Thyroid gland (tissue), 4 donors: ENCODE data around the gene SUMO3. TPM values are rescaled to one million over a fixed set of nuclear protein-coding genes. Genes with fewer than 3 reads are reported as not detected.

Experiments used
- DNase-seq, 2 donors: peaks; one replicate each; pipeline ENCODE4 v3.0.0-alpha.2; 2019
- H3K27ac ChIP-seq, 3 donors: fragments of 200-600 bp; sonication (generic); 1 replicate in 2 of 3; 2 replicates in 1 of 3; pipeline ENCODE4 v1.5.1; 2016 to 2019; ENCODE audit warnings: mild to moderate bottlenecking in 1 of 3, moderate library complexity in 1 of 3
- H3K27me3 ChIP-seq: fragments of 200-600 bp; sonication (generic); one replicate; pipeline ENCODE4 v1.5.1; 2019
- H3K36me3 ChIP-seq, 2 donors: fragments of 200-600 bp; sonication (generic); one replicate each; pipeline ENCODE4 v1.5.1; 2016 to 2019
- H3K4me1 ChIP-seq, 2 donors: fragments of 200-600 bp; sonication (generic); one replicate each; pipeline ENCODE4 v1.5.1; 2017 to 2019
- H3K4me3 ChIP-seq, 3 donors: fragments of 200-600 bp; sonication (generic); replicated peaks in 1 of 3; 1 replicate in 2 of 3; 2 replicates in 1 of 3; pipeline ENCODE4 v1.5.1; 2016; ENCODE audit warnings: mild to moderate bottlenecking in 1 of 3
- H3K9me3 ChIP-seq: fragments of 200-600 bp; sonication (generic); one replicate; pipeline ENCODE4 v1.5.1; 2017
- POLR2A ChIP-seq, 2 donors: fragments of 450-650 bp; IDR thresholded peaks; one replicate each; pipeline ENCODE4 v1.6.1; 2017; ENCODE audit warnings: antibody characterized with exemption in 2 of 2, mild to moderate bottlenecking in 2 of 2, moderate library complexity in 1 of 2
- WGBS, 2 donors: methylation state at CpG; one replicate each; pipeline ENCODE4 v1.1.5; 2017; 5-methylcytosine and 5-hydroxymethylcytosine counted together
- intact Hi-C: fragments of 100-400 bp; cut with DNase I; formaldehyde crosslinking; loops from one replicate; pipeline ENCODE4 v1.15.1; 2023
- total RNA-seq, 4 donors: library from RNA; depleted of rRNA; stranded (reverse); fragments of >200 nt; gene quantifications; one replicate each; pipeline ENCODE4 v1.2.3, GENCODE V29; 2016
- TF ChIP-seq, protein P1 (sequence below), 6 experiments: fragments of 200-600 bp in 3 of 6; fragments of 450-650 bp in 3 of 6; sonication (generic) in 3 of 6; IDR thresholded peaks; one replicate each; pipeline ENCODE4 v1.5.1; 2016 to 2019; ENCODE audit warnings: antibody characterized with exemption in 6 of 6, mild to moderate bottlenecking in 2 of 6, inconsistent platforms in 1 of 6, moderate library complexity in 1 of 6

Gene SUMO3
- total RNA-seq, 4 donors from 2014 or later: 65.7 to 127 (median 87.8) TPM

DNA sequence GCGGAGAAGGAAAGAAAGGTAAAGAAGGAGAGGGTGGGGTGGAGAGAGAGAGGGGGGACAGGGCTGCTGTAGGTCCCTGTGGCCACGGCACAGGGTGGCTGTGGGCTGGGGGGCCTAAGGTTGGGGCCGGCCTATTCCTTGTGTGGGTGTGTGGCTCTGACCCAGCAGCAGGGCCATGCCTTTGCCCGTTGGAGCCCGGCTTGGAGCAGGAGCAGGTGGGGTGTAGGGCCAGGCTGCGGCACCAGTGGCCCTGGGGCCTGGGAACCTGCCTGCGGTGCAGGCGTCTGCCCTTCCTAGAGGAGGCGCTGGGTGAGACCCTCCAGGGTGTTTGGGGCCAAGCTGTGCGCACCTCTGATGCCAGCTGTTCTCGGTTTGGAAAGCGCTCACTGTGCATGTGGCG, 19.7 kb upstream of the SUMO3 start:
- DNase-seq: no peak
- Histone ChIP-seq H3K27ac (no peak overlapping the region), H3K4me1 (peaks cover 0 to 14% of the 10 kb centered on the region in 2 donors), H3K27me3 (no peaks in the 10 kb centered on the region), H3K4me3 (no peak overlapping the region), H3K9me3 (no peaks in the 10 kb centered on the region), H3K36me3 (no peaks in the 10 kb centered on the region)
- no peak for TF ChIP-seq POLR2A (IDR thresholded peaks at IDR 0.05)
- TF ChIP-seq, protein P1, sequence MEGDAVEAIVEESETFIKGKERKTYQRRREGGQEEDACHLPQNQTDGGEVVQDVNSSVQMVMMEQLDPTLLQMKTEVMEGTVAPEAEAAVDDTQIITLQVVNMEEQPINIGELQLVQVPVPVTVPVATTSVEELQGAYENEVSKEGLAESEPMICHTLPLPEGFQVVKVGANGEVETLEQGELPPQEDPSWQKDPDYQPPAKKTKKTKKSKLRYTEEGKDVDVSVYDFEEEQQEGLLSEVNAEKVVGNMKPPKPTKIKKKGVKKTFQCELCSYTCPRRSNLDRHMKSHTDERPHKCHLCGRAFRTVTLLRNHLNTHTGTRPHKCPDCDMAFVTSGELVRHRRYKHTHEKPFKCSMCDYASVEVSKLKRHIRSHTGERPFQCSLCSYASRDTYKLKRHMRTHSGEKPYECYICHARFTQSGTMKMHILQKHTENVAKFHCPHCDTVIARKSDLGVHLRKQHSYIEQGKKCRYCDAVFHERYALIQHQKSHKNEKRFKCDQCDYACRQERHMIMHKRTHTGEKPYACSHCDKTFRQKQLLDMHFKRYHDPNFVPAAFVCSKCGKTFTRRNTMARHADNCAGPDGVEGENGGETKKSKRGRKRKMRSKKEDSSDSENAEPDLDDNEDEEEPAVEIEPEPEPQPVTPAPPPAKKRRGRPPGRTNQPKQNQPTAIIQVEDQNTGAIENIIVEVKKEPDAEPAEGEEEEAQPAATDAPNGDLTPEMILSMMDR (IDR thresholded peaks at IDR 0.05): no peak
- 90 to 95% methylated on average over 10 to 11 of the region's 13 CpGs for WGBS, 2 donors
- intact Hi-C loops: no loop called here

DNA sequence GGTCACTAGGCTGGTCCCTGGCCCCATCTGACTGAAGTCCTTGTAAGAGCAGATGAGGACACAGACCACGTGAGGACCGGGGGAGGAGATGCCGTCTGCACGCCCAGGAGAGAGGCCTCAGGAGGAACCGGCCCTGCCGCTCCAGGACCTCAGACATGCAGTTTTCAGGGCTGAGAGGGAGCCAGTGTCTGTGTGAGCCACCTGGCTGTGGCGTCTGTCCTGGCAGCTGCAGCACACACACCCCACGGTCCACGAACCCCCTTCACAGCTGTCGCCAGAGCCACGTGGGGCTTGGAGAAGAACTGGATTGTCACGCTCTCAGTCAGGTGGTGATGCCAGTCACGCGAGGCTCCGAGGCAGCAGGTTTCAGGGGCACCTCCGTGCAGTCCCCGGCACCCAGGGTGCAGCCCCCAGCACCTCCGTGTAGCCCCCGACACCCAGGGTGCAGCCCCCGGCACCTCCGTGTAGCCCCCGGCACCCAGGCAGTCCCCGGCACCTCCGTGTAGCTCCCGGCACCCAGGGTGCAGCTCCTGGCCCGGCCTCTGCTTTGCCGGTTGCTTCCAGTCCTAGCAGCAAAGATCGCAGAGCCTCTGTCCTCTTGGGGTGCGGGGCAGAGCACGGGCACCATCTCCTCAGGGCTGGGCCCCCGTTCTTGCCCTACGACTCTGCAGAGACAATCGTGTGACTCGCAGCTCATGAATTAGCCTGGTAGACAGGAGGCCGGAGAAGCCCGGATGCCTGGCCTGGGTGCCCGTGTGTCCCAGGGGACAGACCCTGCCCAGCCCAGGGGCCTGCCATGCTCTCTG, 19.0 kb upstream of the SUMO3 start:
- Histone ChIP-seq H3K9me3 (no peaks in the 10 kb centered on the region), H3K27ac (no peak overlapping the region), H3K36me3 (no peaks in the 10 kb centered on the region), H3K27me3 (no peaks in the 10 kb centered on the region), H3K4me3 (no peak overlapping the region), H3K4me1 (peaks cover 0 to 15% of the 10 kb centered on the region in 2 donors)
- intact Hi-C loops: no loop called here
- TF ChIP-seq, protein P1 (IDR thresholded peaks at IDR 0.05): no peak
- no peak for TF ChIP-seq POLR2A (IDR thresholded peaks at IDR 0.05)
- WGBS, 2 donors: 77 to 81% methylated on average over 10 to 23 of the region's 37 CpGs
- peak; percentile 81 to 84 for DNase-seq

DNA sequence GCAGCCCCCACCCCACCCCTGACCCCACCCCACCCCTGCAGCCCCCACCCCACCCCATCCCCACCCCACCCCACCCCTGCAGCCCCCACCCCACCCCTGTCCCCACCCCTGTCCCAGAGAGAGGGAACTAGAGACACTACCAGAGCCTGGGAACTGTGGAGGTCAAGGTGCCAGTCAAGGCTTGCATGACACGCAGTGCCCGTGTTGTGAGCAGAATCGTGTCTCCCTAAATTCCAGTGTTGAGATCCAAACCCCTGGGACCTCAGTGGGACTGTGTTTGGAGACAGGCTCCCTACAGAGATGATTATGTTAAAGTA, 18.4 kb upstream of the SUMO3 start:
- H3K36me3 ChIP-seq: no peaks in the 10 kb centered on the region
- H3K4me3 ChIP-seq: no peak overlapping the region
- no peak overlapping the region for H3K27ac ChIP-seq
- TF ChIP-seq, protein P1 (IDR thresholded peaks at IDR 0.05): no peak
- TF ChIP-seq POLR2A (IDR thresholded peaks at IDR 0.05): no peak
- no peaks in the 10 kb centered on the region for H3K9me3 ChIP-seq
- H3K4me1 ChIP-seq: peaks cover 0 to 15% of the 10 kb centered on the region in 2 donors
- H3K27me3 ChIP-seq: no peaks in the 10 kb centered on the region
- intact Hi-C loops: no loop called here
- WGBS, 2 donors: no CpG with 5 or more reads among the region's 3 CpGs
- DNase-seq: no peak

DNA sequence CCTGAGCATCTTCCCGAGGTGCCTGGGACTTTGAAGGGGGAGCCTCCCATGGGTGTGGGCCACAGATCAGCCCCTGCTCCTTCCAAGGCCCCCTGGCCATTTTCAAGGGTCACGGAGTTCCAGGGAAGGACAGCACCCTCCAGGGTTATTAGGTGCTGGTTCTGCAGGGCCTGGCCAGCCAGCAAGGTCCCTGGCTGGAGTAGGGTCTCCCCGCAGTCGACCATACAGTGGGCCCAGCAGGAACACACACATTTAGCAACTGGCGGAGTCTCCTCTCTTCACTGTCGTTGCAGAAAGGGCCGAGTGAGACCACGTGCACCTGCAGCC, 17.7 kb upstream of the SUMO3 start:
- intact Hi-C loops: no loop called here
- Histone ChIP-seq H3K4me3 (no peak overlapping the region), H3K27me3 (no peaks in the 10 kb centered on the region), H3K4me1 (peaks cover 0 to 15% of the 10 kb centered on the region in 2 donors), H3K9me3 (no peaks in the 10 kb centered on the region), H3K36me3 (no peaks in the 10 kb centered on the region), H3K27ac (no peak overlapping the region)
- WGBS, 2 donors: 74 to 83% methylated on average over 6 to 7 of the region's 8 CpGs
- TF ChIP-seq, protein P1 (IDR thresholded peaks at IDR 0.05): no peak
- TF ChIP-seq POLR2A (IDR thresholded peaks at IDR 0.05): no peak
- no peak for DNase-seq

DNA sequence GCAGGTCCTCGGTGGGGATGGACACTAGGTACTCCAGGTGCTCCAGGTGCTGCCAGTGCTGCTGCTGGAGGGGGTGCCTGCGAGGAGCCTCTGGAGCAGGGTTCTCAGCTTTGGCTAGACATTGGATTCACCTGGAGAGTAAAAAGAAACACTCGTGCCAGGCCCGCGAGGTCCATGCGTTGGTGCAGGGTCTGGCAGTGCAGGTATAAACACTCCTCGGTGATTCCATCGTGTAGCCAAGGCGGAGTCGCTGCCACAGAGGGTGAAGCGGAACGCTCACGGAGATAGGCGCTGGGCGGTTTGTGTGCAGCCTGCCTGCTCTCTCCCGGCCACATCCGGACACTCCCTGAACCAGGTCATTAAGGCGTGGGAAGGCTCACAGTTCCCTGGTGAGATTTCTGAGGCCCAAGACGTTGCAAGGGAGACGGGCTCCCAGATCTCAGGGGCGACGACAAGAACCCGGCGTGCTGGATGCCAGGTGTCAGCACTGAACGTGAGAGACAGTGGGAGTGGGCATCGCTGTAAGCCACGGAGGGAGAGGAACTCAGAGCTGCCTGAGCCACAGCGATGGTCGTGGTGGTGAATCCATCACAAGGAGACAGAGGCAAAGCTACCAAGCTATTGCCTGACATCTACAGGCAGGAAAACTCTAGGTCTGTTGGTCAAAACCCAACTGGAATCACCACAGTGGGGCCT, 17.2 kb upstream of the SUMO3 start:
- intact Hi-C loops: no loop called here
- 89 to 91% methylated on average over 19 to 28 of the region's 29 CpGs for WGBS, 2 donors
- Histone ChIP-seq H3K9me3 (no peaks in the 10 kb centered on the region), H3K27me3 (no peaks in the 10 kb centered on the region), H3K27ac (no peak overlapping the region), H3K36me3 (no peaks in the 10 kb centered on the region), H3K4me1 (peaks cover 0 to 15% of the 10 kb centered on the region in 2 donors), H3K4me3 (no peak overlapping the region)
- TF ChIP-seq POLR2A (IDR thresholded peaks at IDR 0.05): no peak
- TF ChIP-seq, protein P1 (IDR thresholded peaks at IDR 0.05): no peak
- no peak for DNase-seq
